CD4-positive, alpha-beta T cell treated with Interleukin-10 for 1 hour (primary cell): ENCODE measurements around the gene ADGRF3.
A peak's percentile ranks its signal among the peaks of the same experiment; 100 is the strongest.
"Not testable (repeated sequence)": the region's sequence is repeated elsewhere in the genome, so short reads cannot be mapped to it uniquely, and the experiment has no call there.

ENCODE experiments used
- DNase-seq: peaks from one replicate; pipeline ENCODE4 v3.0.0-alpha.2; 2020

The ADGRF3 gene

GRCh38 chr2:26346454-26347053 lies at the start of gene ADGRF3:
Gene ADGRF3 (minus strand): TSS chr2:26346789. CDS start chr2:26346234, 555 bp downstream.
- DNase-seq: peak; percentile 72

GRCh38 chr2:26395394-26395793 lies 48.8 kb upstream of the ADGRF3 start:
- DNase-seq: no peak

GRCh38 chr2:26394694-26395093 lies 48.1 kb upstream of the ADGRF3 start:
- DNase-seq: no peak

- no peak for DNase-seq
Measured at GRCh38 chr2:26387189-26387588, 40.6 kb upstream of the ADGRF3 start.

GRCh38 chr2:26384597-26384996 lies 38.0 kb upstream of the ADGRF3 start:
- no peak for DNase-seq

- DNase-seq: no peak
Measured at GRCh38 chr2:26384183-26384582, 37.6 kb upstream of the ADGRF3 start.

- no peak for DNase-seq
Measured at GRCh38 chr2:26382564-26382963, 36.0 kb upstream of the ADGRF3 start.

- no peak for DNase-seq
Measured at GRCh38 chr2:26380281-26380680, 33.7 kb upstream of the ADGRF3 start.

- no peak for DNase-seq
Measured at GRCh38 chr2:26376799-26377198, 30.2 kb upstream of the ADGRF3 start.

- not testable (repeated sequence) for DNase-seq
Measured at GRCh38 chr2:26370909-26371308, 24.3 kb upstream of the ADGRF3 start.

- not testable (repeated sequence) for DNase-seq
Measured at GRCh38 chr2:26369664-26370063, 23.1 kb upstream of the ADGRF3 start.

- no peak for DNase-seq
Measured at GRCh38 chr2:26366957-26367356, 20.4 kb upstream of the ADGRF3 start.

GRCh38 chr2:26364669-26365068 lies 18.1 kb upstream of the ADGRF3 start:
- no peak for DNase-seq

GRCh38 chr2:26363958-26364357 lies 17.4 kb upstream of the ADGRF3 start:
- no peak for DNase-seq

- DNase-seq: no peak
Measured at GRCh38 chr2:26363323-26363722, 16.7 kb upstream of the ADGRF3 start.

- DNase-seq: no peak
Measured at GRCh38 chr2:26359886-26360473, 13.4 kb upstream of the ADGRF3 start.

- DNase-seq: no peak
Measured at GRCh38 chr2:26356771-26357170, 10.2 kb upstream of the ADGRF3 start.

- DNase-seq: no peak
Measured at GRCh38 chr2:26356111-26356510, 9.5 kb upstream of the ADGRF3 start.

- DNase-seq: no peak
Measured at GRCh38 chr2:26355038-26355995, 8.7 kb upstream of the ADGRF3 start.

GRCh38 chr2:26354469-26354868 lies 7.9 kb upstream of the ADGRF3 start:
- DNase-seq: not testable (repeated sequence)

GRCh38 chr2:26352892-26353291 lies 6.3 kb upstream of the ADGRF3 start:
- DNase-seq: no peak

- no peak for DNase-seq
Measured at GRCh38 chr2:26351375-26352090, 4.9 kb upstream of the ADGRF3 start.

GRCh38 chr2:26349690-26350089 lies 3.1 kb upstream of the ADGRF3 start:
- no peak for DNase-seq
